Astrocyte (in vitro differentiated cells and primary cell): ENCODE measurements around the gene CORIN.

ENCODE experiments used
- EZH2 ChIP-seq: IDR thresholded peaks from 2 replicates; pipeline ENCODE4 v1.6.1; 2012; ENCODE audit warnings: mild to moderate bottlenecking, low read length, inconsistent platforms; ENCODE audit not compliant: insufficient read depth
- TF ChIP-seq, protein P1 (sequence below): IDR thresholded peaks from 2 replicates; pipeline ENCODE4 v1.5.1; 2011; ENCODE audit warnings: low read depth, mild to moderate bottlenecking, inconsistent platforms, low read length, moderate library complexity; ENCODE audit not compliant: insufficient read depth

GRCh38 chr4:47711646-47712045 lies 126.2 kb downstream of the CORIN start:
- TF ChIP-seq, protein P1, sequence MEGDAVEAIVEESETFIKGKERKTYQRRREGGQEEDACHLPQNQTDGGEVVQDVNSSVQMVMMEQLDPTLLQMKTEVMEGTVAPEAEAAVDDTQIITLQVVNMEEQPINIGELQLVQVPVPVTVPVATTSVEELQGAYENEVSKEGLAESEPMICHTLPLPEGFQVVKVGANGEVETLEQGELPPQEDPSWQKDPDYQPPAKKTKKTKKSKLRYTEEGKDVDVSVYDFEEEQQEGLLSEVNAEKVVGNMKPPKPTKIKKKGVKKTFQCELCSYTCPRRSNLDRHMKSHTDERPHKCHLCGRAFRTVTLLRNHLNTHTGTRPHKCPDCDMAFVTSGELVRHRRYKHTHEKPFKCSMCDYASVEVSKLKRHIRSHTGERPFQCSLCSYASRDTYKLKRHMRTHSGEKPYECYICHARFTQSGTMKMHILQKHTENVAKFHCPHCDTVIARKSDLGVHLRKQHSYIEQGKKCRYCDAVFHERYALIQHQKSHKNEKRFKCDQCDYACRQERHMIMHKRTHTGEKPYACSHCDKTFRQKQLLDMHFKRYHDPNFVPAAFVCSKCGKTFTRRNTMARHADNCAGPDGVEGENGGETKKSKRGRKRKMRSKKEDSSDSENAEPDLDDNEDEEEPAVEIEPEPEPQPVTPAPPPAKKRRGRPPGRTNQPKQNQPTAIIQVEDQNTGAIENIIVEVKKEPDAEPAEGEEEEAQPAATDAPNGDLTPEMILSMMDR, result no peak
- no peak for TF ChIP-seq EZH2
